Stimulated activated CD8-positive, alpha-beta memory T cell treated with anti-CD3 and anti-CD28 coated beads, Interleukin-7, amount 100 ng/mL, for 24 hours (primary cell): ENCODE results near the gene CERS6.

Experiments
- DNase-seq: peaks from one replicate; pipeline ENCODE4 v3.0.0-alpha.2; 2020; ENCODE audit warnings: low read depth

Gene CERS6

DNA sequence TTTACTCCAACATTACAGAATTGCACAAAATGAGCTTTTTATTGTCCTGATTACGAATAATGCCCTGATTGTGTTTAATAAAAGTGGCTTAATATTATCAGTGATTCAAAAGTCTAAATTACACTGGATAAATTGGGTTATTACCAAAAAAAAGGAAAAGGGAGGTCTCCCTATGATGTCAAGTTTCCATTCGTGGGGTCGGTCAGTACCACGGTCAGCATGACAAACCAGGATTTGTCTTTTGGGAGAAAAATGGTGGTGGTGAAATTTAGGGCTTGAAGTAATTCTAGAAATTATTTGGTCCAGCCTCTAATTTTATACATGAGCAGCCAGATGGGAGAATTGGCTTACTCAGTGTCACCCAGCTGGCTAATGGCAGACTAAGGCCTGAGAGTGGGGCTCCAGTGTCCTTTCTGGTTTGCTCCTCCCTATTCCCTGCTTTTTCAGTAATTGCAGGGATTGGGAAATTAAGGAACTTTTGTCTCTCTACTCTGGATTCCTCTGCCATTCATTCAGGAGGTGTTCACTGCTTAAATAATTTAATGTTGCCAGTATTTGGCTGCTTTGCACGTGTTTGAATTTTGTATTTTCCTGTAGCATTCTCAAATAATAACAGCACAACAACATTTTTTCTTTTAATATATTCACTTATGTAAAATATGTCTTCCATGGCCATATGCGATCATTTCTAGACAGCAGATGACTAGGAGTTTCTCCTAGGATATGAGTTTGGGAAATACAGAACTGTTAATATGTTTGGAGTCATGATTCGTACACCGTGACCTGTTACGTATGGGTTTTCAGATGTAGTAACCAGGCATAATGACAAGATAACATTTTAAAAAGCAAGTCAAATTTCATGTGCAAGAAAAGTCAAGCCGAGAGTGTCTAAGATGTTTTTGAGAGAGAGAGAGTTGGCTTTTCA is 217.5 kb downstream of the CERS6 start:
- no peak for DNase-seq

DNA sequence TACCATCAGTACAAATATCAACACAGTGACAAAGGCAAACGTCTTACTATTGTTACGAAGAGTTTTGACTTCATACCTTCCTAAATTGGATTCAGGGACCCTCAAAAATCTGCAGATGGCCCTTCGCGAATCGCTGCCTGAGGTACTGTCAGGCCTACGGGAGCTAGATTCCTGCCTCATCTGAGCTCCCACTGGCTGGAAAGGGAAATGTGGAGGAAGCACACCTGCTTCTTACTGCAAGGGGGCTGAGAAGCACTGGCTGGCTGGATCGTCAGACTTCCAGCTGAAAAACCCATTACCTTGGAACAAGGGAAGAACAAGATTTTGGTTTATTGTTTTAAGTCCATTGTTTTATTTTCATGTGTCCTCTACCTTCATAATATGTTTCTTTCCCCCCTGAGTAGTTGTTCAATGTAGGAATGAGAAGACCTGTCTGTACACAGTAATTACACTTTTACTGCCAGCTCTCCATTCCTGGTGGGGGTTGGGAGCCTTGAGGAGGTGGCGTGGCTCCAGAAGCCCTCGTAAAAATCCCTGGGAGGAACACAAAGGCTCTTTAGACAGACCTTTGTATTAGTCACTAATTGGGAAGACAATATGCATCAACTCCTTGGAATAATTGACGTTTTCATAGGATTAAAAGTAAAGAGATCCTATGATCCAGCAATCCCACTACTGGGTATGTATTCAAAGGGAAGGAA is 222.2 kb downstream of the CERS6 start:
- no peak for DNase-seq

DNA sequence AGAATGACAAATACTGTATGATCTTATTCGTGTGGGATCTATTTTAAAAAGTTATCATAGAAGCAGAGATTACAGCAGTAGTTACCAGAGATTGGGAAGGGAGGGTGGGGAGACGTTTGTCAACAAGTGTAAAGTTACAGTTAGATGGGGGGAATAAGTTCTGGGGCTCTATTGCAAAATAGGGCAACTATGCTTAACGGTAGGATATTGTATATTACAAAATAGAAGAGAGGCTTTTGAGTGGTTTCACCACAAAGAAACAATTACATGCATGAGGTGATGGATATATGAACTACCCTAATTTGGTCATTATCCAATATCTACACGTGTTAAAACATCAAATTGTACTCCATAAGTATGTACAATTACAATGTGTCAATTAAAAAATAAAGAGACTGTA is 223.0 kb downstream of the CERS6 start:
- no peak for DNase-seq

DNA sequence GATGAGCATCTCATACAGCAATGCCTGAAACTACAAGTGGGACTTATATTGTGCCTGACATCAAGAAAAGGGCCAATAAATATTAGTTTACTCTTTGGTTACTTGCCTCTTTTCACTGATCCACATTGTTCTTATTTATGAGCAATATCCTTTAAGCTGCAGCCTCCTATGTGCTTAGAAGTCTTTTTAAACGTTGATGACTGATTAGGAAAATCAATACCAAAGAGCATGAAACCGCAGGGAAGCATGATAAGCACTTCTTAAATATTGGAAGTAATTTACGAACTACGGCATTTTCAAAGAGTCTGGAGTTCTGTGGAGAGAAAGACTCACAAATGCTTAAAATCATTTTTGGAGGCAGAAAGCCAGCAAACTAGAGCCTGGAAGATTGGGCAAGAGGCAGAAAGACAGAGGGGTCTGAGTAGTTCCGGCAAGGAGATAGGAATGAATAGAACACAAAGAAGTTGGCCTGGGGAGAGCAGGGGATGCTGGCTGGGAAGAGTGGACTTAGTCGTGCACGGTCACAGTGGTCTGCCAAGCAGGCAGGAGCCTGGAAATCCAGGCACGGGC is 223.8 kb downstream of the CERS6 start:
- no peak for DNase-seq

DNA sequence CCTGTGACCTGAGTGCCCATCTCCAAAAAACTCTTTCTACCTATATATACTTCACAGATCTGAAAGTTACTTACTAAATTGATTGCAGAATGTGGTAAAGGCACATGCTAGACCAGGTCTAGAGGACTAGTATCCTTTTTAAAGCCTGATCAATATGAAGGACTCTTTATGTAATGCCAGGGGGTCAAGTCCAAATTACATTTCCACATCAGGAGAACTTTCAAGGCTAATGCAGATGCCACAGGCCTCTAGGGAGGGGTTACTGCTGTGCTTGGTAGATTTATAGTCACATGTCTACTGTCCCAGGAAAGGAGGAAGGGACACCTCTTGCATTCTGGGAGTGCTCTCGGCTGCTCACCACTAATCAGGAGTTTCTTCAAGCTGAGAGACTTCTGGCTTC is 227.9 kb downstream of the CERS6 start:
- DNase-seq = no peak

DNA sequence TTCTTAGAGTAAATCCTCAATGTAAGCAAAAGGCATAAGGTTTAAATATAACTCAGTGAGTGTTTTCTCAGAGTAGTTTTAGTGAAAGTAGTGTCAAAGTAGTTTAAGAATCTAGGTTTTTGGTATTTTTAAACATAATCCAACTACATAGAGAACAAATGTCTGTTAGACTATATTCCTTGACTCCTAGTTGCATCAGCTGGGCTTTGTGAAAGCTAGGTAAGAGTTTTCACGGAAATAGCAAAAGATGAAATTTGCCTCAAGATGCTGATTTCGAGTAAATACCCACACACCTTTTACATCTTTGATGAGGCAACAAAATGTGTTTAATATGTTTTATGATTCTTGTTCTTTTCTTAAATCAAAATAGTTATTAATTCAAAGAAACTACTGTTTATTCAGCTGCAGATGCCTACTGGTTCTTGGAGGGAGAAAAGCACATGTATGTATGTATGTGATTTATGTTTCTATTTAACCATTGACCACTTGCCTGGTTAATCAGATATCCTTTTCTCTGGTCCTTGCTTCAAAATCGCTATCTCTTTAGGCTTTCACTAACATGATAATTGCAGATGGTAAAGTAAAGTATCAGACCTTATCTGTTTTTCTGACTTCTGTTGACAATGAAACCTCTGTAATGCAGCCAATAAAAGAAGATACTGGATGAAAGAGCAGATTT is 229.0 kb downstream of the CERS6 start:
- no peak for DNase-seq

DNA sequence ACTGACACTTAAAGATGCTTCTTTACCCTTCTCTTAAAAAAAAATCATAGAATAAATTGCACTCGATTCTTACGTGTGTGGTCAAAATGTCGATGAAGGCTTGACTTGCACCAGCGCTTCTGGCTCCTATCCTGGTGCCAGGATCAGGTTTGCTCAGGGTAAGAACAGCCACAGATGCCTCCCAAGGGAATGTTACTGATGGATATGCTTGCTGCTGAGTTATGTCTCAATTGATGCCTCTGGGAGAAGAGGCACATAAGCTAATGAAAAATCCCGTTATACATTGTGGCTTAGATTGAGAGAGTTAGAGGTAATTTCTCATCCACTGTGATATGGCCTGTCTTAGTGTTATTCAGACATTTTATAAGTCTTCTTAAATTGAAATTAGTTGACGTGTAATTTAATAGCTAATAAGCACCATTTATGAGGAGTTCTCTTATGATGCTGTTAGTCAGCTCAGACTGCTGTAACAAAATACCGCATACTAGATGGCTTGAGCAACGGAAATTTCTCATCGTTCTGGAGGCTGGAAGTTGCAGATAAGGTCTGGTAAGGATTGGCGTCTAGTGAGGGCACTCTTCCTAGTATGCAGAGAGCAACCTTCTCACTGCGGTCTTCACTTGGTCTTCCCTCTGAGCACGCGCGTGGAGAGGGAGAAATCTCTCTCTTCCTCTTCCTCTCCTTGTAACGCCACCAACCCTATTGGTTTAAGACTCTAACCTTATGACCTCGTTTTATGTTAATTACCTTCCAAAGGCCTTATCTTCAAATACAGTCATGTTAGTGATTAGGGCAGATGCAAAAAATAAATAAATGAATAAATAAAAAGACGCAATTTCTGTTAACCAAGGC is 229.8 kb downstream of the CERS6 start:
- no peak for DNase-seq

DNA sequence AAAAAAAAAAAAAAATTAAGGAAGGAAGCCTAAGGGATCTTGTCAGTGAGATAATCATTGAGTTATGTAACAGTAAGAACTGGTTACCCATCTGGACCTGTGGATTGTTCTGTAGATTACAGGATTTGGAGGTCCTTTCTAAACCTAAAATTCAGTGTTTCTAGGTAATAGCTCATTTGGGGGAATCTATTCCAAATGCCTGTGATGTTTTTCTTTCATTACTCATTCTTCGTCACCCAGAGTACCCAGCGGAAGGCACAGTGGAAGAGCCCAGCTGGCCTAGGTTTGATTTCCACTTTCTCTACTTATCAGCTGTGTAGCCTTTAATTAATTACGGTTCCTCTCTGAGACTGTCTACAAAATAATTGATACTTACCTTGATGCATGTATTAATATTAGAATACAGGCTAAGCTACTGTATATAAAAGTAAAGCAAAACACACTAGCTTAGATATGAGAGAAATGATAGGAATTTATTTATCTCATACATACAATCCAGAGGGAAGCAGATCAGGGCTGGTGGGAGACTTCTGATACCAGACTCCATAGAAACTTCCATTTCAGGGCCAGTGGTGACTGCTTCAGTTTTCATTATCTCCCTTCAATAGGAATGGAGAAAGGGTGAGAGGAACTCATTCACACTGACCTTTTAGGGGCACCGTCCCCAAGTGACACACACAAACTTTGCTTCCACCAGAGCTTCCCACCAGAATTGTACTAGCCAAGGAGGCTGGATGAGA is 230.6 kb downstream of the CERS6 start:
- no peak for DNase-seq

DNA sequence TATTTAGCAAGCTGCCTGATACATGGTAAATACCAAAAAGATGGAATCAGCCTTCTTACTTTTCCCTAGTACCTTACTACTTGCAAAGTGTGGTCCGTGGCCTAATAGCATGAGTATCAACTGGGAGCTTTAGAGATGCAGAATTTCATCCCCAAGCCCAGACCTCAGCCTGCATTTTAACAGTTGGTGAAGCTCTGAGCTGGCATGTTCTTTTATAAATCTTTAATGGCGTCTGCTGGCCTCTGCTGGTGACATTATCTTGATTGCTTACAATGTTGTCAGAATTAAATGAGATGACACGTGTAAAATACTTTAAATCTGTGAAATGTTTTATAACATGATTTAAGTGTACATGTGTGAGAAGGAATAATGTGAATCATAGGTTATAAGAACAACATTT is 231.2 kb downstream of the CERS6 start:
- no peak for DNase-seq

DNA sequence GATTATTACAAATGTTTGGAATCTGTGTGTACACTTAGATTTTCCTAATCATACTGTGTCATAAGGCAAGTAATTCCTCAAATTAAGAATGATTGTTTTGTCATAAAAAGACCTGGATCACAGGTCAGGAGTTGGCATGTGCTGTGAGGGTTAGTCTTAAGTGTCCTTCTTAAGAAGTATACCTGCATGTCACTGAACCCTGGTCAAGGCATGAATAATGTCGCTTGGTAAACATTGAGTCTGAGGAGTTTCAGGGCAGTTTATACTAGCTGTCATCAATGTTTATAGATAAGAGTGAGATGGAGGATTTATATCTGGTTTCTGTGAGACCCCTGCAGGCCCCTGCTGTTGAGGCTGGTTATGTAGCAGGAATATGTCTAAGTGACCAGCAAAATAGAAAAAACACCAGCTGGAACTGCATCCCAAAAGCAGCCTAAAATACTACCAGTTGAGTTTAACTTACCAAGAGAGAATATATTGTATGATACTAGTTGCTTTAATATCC is 234.4 kb downstream of the CERS6 start:
- no peak for DNase-seq

DNA sequence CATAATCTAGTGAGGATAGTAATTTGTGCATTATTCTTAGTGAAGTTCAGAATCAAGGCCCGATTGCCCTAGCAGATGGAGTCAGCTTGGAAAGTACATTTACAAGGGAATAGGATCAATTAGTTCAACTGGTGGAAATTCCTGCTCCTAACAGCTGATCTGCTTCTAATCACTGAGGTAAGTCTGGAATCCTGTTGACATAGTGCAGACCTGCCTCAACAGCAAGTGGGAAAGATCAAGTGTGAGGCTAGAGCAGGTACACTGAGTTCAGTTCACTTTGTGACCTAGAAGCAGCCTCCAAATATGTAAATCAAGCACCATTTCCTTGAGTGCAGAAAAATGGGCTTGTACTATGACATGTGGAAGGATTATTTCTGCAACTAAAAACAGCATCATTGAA is 235.1 kb downstream of the CERS6 start:
- no peak for DNase-seq

DNA sequence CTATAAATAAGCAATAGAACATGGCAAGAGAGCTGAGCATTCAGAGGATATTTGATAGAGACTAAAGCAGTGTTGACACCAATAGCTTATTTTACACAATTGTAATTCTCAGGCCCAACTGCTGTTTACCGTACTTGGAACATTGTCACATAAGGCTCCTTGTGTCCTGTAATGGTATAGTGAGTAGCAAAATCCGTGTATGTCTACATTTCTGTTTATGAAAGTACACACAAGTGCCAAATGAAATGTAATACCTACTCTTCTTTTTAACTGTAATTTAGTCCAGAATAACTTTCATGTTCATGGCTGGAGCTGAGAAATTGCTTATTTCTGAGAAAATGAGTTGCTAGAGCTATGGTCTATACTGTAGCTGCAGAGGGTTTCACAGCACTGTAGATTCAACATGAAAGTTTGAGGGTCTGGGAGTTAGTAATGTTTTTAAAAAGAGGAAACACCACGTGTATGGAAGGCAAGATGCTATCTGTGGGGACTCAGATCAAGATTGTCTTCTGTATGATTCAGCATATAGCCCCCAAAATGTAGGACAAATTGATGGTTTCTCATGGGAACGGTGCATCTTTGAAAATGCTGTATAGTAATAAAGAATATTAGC is 236.2 kb downstream of the CERS6 start:
- DNase-seq = no peak

DNA sequence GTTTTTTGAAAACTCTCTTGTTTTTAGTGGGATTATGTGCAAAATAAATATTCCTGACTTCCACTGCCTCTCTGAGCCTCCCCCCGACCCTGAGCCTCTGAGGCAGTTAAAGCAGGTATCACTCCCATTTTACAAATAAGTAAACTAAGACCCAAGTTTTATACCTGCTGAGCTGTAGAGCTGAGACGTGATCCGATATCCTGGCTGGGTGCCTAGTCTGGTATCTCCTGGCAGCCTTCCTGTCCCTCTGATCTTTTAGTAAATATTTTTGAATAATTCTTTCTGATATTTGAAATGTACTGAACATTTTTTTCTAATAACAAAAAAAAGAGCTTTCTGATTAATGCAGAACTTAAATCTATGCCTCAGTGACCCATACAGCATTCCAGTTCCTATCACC is 238.1 kb downstream of the CERS6 start:
- no peak for DNase-seq

DNA sequence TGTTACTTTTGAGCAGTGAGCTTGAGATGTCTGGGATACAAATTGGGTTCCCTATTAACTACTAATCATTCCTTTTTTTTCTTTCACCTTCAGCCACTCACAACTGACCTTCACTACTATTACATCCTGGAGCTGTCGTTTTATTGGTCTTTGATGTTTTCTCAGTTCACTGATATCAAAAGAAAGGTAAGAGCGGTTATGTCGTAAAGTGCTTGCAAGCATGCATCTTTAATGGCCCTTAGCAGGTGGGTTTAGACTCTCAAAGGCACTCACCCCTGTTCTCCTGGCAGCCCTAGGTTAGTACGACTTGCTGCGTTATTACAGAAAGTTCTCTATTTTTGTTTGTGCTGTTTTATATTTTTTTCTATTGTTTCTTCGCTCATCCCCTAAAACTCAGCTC is 238.8 kb downstream of the CERS6 start:
- no peak for DNase-seq

DNA sequence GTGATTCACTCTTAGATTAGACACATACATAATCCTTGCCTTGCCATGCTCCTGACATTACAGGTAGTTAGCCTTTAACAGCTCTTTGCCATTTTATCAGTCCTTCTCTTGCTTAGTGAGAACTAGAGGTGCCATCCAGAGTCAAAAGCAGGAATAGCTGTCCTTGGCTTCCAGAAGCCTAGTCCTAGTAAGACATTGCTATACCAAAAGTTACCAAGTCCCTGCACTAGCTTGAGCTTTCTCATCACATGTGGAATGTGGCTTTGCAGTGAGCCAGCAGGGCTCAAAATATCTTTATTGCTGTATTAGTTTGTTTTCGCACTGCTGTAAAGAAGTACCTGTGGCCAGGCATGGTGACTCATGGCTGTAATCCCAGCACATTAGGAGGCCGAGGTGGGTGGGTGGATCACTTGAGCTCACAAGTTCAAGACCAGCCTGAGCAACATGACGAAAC is 241.6 kb downstream of the CERS6 start:
- no peak for DNase-seq

DNA sequence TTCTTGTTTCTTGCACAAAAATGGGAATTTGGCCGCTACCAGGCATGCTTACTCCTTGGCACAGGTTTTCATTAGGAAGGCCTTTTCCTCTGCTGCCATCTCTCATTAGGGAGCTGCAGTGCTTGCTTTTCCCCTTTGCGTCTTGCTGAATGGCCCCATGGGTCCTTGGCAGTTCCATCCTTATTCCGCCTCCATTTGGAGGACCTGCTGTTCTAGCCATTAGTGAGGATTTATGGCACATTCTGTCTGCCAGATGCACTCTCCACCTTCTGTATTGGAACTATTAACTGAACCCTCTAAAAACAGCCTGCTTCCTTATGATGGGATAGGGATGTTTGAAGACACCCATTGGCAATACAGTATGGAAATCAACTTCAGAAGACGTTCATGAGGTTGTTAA is 242.9 kb downstream of the CERS6 start:
- no peak for DNase-seq

DNA sequence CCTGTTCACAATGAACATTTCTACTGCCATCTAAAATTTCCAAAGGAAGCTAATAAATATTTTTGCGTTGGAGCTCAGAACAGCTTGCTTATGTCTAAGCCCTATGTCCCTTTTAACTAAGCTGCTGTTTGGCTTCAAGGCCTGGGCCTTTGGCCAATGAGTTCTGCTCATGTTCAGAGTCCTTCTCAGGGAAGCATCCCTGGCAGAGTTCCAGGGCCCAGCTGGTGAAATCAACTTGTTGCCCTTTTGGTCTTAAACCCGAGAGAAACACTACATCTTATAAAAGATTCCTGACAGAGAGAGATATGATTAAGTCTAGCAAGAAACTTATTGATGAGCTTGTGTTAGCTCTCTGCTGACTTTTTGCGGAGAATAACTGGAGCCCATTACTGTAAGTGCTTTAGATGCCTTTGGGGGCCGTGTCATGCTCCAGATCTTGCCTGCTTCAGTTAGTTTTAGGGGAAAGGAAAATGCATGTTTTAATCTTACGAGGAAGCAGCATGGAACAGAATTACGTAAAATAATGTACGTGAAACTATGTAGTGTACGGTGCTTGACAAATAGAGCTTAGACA is 243.9 kb downstream of the CERS6 start:
- no peak for DNase-seq

DNA sequence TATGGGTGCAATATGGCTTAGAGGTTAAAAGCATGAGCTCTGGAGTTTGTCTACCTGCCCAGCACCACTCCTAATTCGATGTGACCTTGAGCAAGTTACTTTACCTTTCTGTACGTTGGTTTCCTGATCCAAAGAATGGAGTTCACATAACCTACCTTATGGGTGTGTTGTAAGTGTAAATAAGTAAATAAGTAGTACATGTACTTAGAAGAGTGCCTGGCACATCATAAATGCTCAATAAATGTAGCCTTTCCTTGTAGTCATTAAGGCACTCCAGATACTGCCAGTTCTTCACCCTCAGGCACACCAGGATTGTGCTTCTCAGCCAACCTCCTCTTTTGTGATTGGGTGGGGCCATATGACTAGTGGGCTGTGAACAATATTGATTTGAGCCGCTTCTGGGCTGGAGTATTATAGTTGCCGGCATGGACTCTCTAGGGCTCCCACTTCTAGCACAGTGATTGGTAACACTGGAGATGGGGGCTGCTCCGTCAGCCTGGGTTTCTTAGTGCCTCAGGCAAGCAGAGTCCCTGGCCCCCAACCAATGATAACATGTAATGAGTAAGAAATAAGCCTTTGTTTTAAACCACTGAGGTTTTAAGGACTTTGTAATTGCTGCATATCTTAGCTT is 244.7 kb downstream of the CERS6 start:
- no peak for DNase-seq

DNA sequence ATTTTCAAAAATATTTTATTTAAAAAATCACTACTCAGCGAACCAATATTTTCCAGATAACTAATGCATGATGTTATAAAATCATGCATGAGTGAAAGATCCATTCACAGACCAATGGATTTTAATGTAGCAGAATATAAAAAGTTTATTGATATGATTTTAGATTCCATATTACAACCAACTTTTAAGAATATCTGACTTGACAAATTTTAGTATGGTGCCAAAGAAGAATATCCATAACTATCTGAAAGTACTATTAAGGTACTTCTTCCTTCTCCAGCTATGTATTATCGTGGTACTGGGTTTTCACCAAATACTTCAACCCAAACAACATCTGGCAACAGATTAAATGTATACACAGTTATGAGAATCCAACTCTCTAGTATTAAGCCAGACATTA is 246.5 kb downstream of the CERS6 start:
- no peak for DNase-seq
